ENCODE results near the gene SMURF1.

DNA sequence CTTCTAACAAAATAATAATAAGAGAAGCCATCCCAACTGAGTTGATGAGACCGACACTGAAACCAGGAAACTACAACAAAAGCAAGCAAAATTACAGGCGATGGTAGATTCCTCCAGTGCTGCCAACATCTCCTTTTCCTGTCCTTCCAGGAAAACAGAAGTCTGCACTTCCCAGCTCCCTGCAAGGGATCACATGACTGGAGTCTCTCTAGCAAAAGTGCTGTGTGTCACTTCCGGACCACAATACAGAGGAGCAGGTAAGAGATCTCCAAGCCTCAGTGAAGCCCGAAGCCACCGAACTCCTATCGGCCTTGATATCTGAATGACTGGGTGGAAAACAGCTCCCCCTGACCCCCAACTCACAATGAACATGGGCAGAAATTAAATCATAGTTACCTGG, 63.2 kb downstream of the SMURF1 start:
- TF ChIP-seq, protein P1, sequence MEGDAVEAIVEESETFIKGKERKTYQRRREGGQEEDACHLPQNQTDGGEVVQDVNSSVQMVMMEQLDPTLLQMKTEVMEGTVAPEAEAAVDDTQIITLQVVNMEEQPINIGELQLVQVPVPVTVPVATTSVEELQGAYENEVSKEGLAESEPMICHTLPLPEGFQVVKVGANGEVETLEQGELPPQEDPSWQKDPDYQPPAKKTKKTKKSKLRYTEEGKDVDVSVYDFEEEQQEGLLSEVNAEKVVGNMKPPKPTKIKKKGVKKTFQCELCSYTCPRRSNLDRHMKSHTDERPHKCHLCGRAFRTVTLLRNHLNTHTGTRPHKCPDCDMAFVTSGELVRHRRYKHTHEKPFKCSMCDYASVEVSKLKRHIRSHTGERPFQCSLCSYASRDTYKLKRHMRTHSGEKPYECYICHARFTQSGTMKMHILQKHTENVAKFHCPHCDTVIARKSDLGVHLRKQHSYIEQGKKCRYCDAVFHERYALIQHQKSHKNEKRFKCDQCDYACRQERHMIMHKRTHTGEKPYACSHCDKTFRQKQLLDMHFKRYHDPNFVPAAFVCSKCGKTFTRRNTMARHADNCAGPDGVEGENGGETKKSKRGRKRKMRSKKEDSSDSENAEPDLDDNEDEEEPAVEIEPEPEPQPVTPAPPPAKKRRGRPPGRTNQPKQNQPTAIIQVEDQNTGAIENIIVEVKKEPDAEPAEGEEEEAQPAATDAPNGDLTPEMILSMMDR (IDR thresholded peaks at IDR 0.05), result no peak
- no peak for TF ChIP-seq POLR2A (IDR thresholded peaks at IDR 0.05)

All from body of pancreas (tissue), 4 donors.